ENCODE data around the gene ANKS4B. TPM values are rescaled to one million over a fixed set of nuclear protein-coding genes. Genes with fewer than 3 reads are reported as not detected.

Gene ANKS4B
- total RNA-seq, 1 experiment from 2014 or later: 0.09 TPM

DNA sequence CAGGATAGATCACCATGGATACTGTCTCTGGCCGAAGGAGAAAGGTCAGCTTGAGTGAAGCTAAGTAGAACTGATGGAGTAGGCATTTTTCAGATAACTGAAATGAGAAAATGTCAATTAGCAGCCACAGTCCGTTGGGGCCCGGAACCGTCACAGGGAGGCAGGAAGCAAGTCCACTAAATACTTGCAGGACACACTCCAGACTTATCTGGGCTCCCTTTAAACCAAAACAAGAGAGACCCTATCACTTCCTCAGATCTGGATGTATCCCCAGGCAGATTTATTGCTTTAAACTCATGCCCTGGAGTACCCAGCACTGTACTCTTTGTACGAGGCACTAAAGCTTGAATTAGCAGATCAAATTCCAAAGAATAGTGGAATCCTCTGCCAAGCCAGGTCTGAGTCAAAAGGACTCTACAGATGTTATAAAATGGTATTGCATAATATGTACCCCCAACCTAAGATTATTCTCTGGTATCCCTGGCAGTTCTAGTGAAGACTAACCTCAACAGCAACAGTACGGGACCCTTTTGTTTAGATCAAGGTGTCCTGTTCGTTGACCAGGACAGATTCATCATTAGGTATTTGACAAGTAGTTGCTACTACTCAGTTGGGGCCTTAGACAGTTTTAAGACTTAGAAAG is 30.2 kb upstream of the ANKS4B start:
- H4K5ac ChIP-seq (ENCODE audit: insufficient read length, low read depth, low read length): no peak overlapping the region
- no peak overlapping the region for H2BK20ac ChIP-seq (ENCODE audit: low read depth, low read length, poor library complexity, severe bottlenecking)
- TF ChIP-seq CTCF (conservative IDR thresholded peaks at IDR 0.05): no peak
- Mint-ChIP-seq H3K4me1 (no peaks in the 10 kb centered on the region), H3K9me3 (no peaks in the 10 kb centered on the region), H3K4me3 (no peak overlapping the region), H3K36me3 (ENCODE audit: insufficient read depth in 1 of 3, low read depth in 3 of 3) (no peaks in the 10 kb centered on the region), H3K27me3 (ENCODE audit: low read depth) (peaks cover 7% of the 10 kb centered on the region), H3K27ac (no peak overlapping the region)
- no peaks in the 10 kb centered on the region for H3K79me2 ChIP-seq (ENCODE audit: insufficient read depth, low read length)
- H3K4me2 ChIP-seq (ENCODE audit: insufficient read depth, insufficient read length, low read length): no peak overlapping the region
- H2BK120ac ChIP-seq (ENCODE audit: low read depth, low read length, poor library complexity, severe bottlenecking): no peak overlapping the region
- no peak overlapping the region for H3T11ph ChIP-seq (ENCODE audit: low read length)
- H3K18ac ChIP-seq (ENCODE audit: insufficient read length, low read depth, low read length): no peak overlapping the region
- H3K27me3 ChIP-seq (ENCODE audit: insufficient read depth, low read length): no peaks in the 10 kb centered on the region
- H2BK12ac ChIP-seq (ENCODE audit: insufficient read length, low read depth, low read length): no peak overlapping the region
- H4K91ac ChIP-seq (ENCODE audit: insufficient read length, low read depth, low read length): no peak overlapping the region
- H3K4me1 ChIP-seq (ENCODE audit: insufficient read depth, low read length): no peaks in the 10 kb centered on the region
- H3K14ac ChIP-seq (ENCODE audit: insufficient read depth, low read length): no peak overlapping the region
- H3K56ac ChIP-seq (ENCODE audit: insufficient read length, low read depth, low read length): no peak overlapping the region
- H2AFZ ChIP-seq (ENCODE audit: low read length): no peak overlapping the region
- H4K8ac ChIP-seq (replicated peaks; ENCODE audit: insufficient read length, low read depth, low read length): no peak overlapping the region
- H3K4ac ChIP-seq (ENCODE audit: low read depth, low read length): no peak overlapping the region
- no peak overlapping the region for H2BK15ac ChIP-seq (ENCODE audit: low read depth, low read length)
- H3K9ac ChIP-seq (ENCODE audit: extremely low read depth, insufficient read length, low read length): no peak overlapping the region
- H4K20me1 ChIP-seq (ENCODE audit: control insufficient read depth, insufficient read depth, insufficient read length): no peaks in the 10 kb centered on the region
- H3K79me1 ChIP-seq (ENCODE audit: insufficient read depth, low read depth, low read length, poor library complexity, severe bottlenecking): no peaks in the 10 kb centered on the region
- H3K23ac ChIP-seq (ENCODE audit: insufficient read length, low read depth, low read length): no peak overlapping the region
- H3K27ac ChIP-seq (ENCODE audit: insufficient read length, low read depth, low read length): no peak overlapping the region
- no CpG with 5 or more reads among the region's 7 CpGs for WGBS (ENCODE audit: extremely low coverage, insufficient read length, low lambda C conversion rate)
- H2AK5ac ChIP-seq (ENCODE audit: insufficient read length, low read length): no peak overlapping the region
- no peaks in the 10 kb centered on the region for H3K9me3 ChIP-seq (ENCODE audit: control insufficient read depth, low read depth, low read length)
- H3K23me2 ChIP-seq (ENCODE audit: insufficient read length, low read depth, low read length, poor library complexity, severe bottlenecking): no peaks in the 10 kb centered on the region
- DNase-seq: no peak
- H2BK5ac ChIP-seq (ENCODE audit: insufficient read length, low read length): no peak overlapping the region
